HG02870 (cell line): ENCODE data around the gene ANKRD6.
"Not testable (repeated sequence)": the region's sequence is repeated elsewhere in the genome, so short reads cannot be mapped to it uniquely, and the experiment has no call there.

Experiments
- ATAC-seq: cut with Tn5 transposase; IDR thresholded peaks from one replicate; pipeline ENCODE4 v1.9.1; 2021; ENCODE audit warnings: mild to moderate bottlenecking, moderate library complexity; ENCODE audit not compliant: unreplicated experiment

Gene ANKRD6

GRCh38 chr6:89591745-89592144 lies 158.8 kb downstream of the ANKRD6 start:
- no peak for ATAC-seq

DNA sequence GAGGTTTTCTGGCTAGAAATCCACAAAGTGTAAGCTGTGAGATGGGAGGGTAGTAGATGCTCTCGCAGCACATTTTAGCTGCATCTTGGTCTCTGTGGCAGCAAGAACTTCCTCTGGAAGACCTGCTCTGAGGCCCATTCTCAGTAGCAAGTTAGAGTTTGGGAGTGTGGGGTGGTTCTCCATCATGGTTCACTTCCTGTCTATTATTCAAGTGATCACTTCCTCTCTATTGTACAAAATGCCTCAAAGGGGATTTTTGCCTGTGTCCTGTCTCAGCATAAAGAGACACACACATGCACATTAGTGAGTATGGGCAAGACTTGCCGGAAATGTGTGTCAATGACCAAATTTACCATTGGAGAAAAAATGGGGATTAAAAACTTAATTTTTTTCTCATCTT lies 163.1 kb downstream of the ANKRD6 start:
- ATAC-seq: peak; percentile 93

GRCh38 chr6:89596484-89596883 lies 163.5 kb downstream of the ANKRD6 start:
- no peak for ATAC-seq

DNA sequence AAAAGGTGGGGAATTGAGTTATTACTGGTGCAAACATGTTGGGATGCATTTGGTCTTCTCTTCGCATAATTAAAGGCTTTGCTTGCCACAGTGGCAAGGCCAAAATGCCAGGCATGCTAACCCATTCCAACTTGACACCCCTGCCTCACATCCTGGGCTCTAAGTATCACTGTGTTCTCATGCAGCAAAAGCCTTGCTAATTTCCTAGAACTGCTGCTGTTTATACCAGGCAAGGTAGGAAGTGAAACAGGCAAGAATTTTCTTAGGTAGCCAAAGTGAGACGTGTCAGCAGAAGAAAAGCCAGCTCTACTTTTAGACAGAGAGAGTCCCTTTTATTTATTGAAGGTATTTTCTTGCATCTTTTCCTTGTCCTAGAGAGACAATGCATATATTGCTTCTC lies 164.4 kb downstream of the ANKRD6 start:
- no peak for ATAC-seq

DNA sequence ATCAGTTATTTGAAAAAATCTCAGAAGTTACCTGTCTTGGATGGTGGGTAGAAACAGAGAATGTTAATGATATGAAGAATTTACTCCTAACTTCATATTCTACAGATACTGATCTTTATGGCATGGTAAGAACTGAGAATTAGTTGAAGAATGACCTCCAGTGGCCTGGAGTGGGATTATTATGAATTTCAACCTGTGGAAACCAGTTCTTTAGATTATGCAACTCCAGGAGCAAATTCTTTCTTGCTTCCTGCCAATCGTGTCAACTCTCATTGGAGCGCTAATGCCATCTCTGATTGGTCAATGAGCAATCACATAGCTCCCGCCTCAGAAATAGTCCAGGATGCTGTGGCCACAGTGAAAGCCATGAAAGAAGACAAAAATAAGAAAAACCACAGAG lies 165.0 kb downstream of the ANKRD6 start:
- no peak for ATAC-seq

GRCh38 chr6:89599727-89600126 lies 166.8 kb downstream of the ANKRD6 start:
- no peak for ATAC-seq

DNA sequence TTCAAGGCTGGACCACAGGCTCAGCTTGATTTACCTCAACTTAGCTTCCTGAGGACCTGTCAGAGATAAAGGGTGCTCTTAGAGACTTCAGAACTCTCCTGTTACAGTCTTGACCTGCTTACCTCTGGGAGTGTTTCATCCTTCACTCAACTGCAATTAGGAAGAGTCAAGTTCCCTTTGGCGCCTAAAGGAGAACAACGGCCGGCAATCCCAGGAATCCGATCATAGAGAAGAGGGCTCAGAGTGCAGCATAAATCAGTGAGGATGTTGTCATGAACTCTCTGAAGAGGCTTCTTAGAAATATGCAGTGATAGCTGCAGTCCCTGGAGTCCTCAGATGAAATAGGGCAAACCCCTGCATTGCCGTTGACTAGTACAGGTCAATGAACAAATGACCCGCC lies 169.2 kb downstream of the ANKRD6 start:
- ATAC-seq: no peak

GRCh38 chr6:89604653-89605052 lies 171.7 kb downstream of the ANKRD6 start:
- ATAC-seq: no peak

- ATAC-seq: no peak
Measured at GRCh38 chr6:89605861-89606260, 172.9 kb downstream of the ANKRD6 start.

DNA sequence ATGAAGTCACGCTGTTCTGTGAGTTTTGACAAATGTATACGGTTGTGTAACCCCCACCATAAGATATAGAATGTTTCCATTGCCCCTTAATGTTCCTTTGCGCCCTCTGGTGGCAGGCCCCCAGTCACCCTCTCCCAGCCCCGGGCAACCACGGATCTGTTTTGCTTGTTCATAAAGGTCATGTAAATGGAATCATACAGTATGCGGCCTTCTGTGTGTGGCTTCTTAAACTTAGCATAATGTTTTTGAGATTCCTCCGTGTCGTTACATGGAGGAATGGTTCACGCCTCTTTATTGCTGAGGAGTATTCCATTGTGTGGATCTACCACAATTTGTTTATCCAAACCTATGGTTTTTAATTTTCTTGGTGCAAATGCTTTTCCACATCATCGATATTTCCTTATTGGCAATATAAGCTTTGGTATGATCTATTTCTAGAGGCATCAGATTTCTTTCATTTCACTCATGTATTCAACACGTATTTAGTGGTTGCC lies 177.2 kb downstream of the ANKRD6 start:
- ATAC-seq: peak; percentile 41

GRCh38 chr6:89611666-89612065 lies 178.7 kb downstream of the ANKRD6 start:
- ATAC-seq: no peak

DNA sequence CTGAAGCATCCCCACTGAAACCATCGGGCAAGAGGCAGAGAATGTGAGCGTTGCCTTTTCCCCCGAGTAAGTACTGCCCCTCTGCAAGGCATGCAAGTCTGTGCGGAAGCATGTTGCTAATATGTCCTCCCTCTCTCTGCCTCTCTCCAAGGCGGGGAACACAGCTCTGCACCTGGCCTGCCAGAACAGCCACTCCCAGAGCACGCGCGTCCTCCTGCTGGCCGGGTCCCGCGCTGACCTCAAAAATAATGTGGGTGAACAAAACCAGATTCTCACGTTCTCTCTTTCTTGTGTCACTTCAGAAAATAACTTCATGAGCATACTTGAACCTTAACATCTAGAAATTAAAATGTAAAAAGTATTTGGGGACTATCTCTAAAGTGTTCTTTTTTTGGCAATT lies 179.2 kb downstream of the ANKRD6 start:
- no peak for ATAC-seq

DNA sequence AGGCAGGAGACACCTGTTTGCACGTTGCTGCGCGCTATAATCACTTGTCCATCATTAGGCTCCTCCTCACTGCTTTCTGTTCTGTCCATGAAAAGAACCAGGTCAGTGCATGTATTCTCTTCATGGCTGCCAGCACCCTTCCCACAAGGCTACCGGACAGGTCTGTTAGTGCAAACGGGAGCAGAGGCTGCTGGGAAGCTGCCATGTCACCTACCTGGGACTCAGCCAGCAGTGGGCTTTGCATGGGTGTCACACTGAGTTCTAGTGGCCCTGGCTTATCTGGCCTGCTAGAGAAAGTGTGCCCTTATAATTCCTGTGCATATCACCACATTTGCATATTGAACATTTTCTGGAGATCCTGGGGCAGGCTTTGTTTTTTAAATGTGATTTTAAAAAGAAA lies 180.8 kb downstream of the ANKRD6 start:
- ATAC-seq: no peak

DNA sequence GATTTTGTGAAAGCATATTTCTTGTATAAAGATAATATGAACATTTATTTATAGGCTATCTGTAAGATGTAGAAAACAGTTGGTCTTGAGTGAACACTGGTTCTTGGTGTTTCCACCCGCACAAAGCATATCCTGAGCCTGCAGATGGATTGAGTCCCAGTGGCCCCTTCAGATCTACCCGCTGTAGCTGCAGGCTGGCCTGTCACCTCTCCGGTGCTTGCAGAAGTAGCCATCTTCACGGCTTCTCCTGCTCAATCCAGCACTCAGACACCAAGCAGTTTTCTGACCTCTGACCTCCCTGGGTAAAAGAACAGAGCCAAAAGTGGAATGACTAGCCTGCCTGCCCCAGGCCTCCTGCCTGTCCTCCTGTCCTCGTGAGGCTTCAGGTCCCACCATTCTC lies 182.9 kb downstream of the ANKRD6 start:
- no peak for ATAC-seq

DNA sequence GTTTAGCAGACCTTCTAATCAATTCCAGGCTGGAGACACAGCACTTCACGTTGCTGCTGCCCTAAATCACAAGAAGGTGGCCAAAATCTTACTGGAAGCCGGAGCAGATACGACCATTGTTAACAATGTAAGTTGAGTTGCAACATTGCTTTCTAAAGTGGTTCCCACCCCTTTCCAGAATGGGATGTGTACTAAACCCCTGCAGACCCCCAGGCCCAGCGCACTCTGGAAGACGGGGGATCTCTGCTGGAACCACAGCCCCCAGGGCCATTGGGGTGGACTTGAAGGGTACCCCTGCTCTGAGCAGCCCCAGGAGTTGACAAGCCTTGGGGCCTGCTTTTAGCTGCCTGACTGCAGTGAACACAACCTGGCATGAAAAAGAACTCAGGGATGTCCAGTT lies 183.6 kb downstream of the ANKRD6 start:
- ATAC-seq: no peak

GRCh38 chr6:89618026-89618425 lies 185.1 kb downstream of the ANKRD6 start:
- no peak for ATAC-seq

DNA sequence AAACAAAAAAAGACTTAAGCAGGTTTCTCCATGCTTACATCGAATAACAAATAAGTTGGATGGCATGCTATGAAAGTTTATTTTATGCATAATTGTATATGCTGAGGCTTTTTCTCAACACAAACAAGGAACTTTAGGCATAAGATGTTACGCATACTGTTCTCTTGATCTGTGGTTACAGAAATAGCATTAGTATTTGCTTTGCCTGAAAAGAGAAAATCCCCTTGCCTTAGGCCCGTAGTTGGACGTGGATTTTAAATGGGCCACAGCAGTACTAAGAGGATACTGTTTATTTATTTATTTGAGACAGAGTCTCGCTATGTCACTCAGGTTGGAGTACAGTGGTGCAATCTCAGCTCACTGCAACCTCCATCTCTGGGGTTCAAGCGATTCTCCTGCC lies 186.6 kb downstream of the ANKRD6 start:
- no peak for ATAC-seq

DNA sequence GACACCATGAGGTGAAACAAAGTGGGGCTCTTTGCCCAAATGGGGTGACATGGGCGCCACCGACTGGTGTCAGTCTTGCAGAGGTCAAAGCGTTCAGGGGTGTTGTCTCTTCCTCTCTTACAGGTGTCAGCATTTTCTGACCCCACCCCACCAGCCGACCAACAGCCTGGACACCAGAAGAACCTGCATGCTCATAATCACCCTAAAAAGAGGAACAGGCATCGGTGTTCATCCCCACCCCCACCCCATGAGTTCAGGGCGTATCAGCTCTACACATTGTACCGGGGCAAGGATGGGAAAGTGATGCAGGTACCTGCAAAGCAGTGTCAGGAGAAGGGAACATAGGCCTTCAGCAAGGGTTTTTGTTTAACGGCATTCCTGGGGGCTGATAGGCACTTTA lies 190.8 kb downstream of the ANKRD6 start:
- ATAC-seq: no peak

DNA sequence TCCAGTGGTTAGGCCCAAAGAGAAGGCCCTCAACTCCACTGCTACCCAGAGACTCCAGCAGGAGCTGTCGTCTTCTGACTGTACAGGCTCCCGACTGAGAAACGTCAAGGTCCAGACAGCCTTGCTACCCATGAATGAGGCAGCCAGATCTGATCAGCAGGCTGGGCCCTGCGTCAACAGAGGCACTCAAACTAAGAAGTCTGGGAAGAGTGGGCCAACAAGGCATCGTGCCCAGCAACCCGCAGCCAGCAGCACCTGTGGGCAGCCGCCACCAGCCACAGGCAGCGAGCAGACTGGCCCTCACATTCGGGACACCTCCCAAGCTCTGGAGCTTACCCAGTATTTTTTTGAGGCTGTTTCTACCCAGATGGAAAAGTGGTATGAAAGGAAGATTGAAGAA lies 197.5 kb downstream of the ANKRD6 start:
- no peak for ATAC-seq

DNA sequence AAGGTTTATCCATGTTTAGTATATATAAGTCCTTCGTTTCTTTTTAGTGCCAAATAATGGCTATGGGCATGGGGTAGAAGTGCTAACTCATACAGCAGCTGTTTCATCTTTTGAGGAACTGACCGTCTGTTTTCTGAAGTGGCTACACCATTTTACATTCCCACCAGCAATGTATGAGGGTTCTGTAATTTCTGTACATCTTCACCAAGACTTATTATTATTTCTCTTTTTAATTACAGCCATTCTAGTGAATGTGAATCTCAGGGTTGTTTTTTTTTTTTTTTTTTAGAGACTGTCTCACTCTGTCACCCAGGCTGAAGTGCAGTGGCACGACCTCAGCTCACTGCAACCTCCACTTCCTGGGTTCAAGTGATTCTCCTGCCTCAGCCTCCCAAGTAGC lies 203.5 kb downstream of the ANKRD6 start:
- not testable (repeated sequence) for ATAC-seq

GRCh38 chr6:89637960-89638319 lies 205.0 kb downstream of the ANKRD6 start:
- peak; percentile 11 for ATAC-seq

DNA sequence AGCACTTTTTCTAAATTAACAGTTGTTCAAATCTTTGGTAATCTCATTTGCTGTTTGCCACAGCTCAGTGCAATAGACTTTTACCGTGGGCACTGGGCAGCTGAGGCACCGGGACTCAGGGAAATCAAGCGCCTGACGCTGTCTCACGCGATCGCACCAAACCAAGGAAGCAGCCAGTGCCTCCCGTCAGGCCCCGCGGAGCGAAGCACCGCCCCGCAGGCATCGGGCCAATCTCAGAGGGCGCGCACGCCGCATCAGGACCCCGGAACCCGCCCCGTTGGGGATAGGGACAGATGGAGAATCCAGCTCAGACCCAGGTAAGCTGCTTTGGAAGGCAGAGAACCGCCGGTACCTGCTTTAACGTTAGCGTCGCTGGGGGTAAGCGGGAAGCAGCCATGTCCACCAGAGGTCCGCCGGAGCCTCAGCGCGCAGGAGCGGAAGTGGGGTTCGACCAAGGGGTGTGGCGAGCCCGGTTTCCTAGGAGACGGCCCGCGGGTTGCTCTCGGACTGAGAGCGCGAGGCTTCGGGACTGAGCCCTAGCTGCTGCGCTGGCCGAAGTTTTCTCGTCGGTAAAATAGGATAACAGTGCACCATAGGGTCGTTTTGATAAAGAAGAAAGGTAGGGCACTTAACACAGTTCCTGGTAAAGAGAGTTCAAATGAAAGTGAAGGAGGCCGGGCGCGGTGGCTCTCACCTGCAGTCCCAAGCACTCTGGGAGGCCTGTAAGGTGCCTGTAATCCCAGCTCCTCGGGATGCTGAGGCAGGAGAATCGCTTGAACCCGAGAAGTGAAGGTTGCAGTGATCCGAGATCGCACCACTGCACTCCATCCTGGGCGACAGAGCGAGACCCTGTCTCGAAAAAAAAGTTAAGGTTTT lies 205.6 kb downstream of the ANKRD6 start, which contains the start of gene LYRM2:
TSS of gene LYRM2 (minus strand) at position 428 of the 876 bp plus-strand sequence. CDS start at position 397, 31 bp downstream.
- ATAC-seq: peak; percentile 95

GRCh38 chr6:89640804-89641203 lies 207.9 kb downstream of the ANKRD6 start:
- no peak for ATAC-seq
